GM12892 (cell line): ENCODE results near the gene CNGA1.

Source experiments
- POLR2A ChIP-seq: IDR thresholded peaks from 2 replicates; pipeline ENCODE4 v1.6.1; 2011; ENCODE audit warnings: low read depth, low read length, control low read depth
- TAF1 ChIP-seq: IDR thresholded peaks from 2 replicates; pipeline ENCODE4 v1.6.1; 2011; ENCODE audit warnings: low read depth, mild to moderate bottlenecking, control low read depth, low read length, borderline replicate concordance

GRCh38 chr4:48030470-48030869 lies 14.0 kb upstream of the CNGA1 start:
- no peak for TF ChIP-seq POLR2A
- TF ChIP-seq TAF1: no peak
